Motor neuron (in vitro differentiated cells): ENCODE results near the gene UGT1A7. TPM values are rescaled to one million over a fixed set of nuclear protein-coding genes. Genes with fewer than 3 reads are reported as not detected.

ENCODE experiments used
- ATAC-seq, 8 experiments: fragments of 200-7000 bp; cut with Tn5 transposase; replicated peaks in 6 of 8; 2 replicates each; pipeline ENCODE4 v1.8.0; 2021; ENCODE audit warnings: mild to moderate bottlenecking in 8 of 8, moderate library complexity in 8 of 8
- H3K27ac ChIP-seq, 2 donors: fragments of 250-450 bp; sonication (Bioruptor Pico); 2 replicates each; pipeline ENCODE4 v1.9.0; 2021; ENCODE audit warnings: antibody characterized with exemption in 2 of 2, mild to moderate bottlenecking in 2 of 2, moderate library complexity in 1 of 2
- H3K4me1 ChIP-seq, 2 donors: fragments of 250-450 bp; sonication (Bioruptor Pico); replicated peaks in 1 of 2; 2 replicates each; pipeline ENCODE4 v1.6.1; 2021; ENCODE audit warnings: antibody characterized with exemption in 2 of 2, mild to moderate bottlenecking in 2 of 2, moderate library complexity in 1 of 2
- H3K4me3 ChIP-seq, 5 donors: fragments of 250-450 bp; sonication (Bioruptor Pico); 2 replicates each; pipeline ENCODE4 v1.9.0; 2021; ENCODE audit warnings: antibody characterized with exemption in 5 of 5, mild to moderate bottlenecking in 5 of 5, moderate library complexity in 4 of 5
- WGBS, 10 experiments: fragments of 450-650 bp; shearing (Covaris generic); methylation state at CpG; one replicate each; pipeline ENCODE4 v1.0.0; 2022; 5-methylcytosine and 5-hydroxymethylcytosine counted together
- in situ Hi-C, 9 experiments: fragments of 400-800 bp; cut with MboI; loops; one replicate each; pipeline ENCODE4 v1.15.0; 2021; ENCODE audit warnings: low sequenced_read_pairs in 9 of 9, low pct_unique_long_range_greater_than_20kb in 2 of 9; ENCODE audit not compliant: unreplicated experiment in 9 of 9
- total RNA-seq, 8 experiments: library from RNA; unstranded; fragments of 300-600 nt; gene quantifications; 2 replicates each; pipeline versions ENCODE4 v1.2.3 to v1.2.4, GENCODE V29; 2022

UGT1A7 gene
- total RNA-seq, 8 experiments from 2014 or later = 0.09 to 41.0 (median 0.82) TPM; not detected in 2

DNA sequence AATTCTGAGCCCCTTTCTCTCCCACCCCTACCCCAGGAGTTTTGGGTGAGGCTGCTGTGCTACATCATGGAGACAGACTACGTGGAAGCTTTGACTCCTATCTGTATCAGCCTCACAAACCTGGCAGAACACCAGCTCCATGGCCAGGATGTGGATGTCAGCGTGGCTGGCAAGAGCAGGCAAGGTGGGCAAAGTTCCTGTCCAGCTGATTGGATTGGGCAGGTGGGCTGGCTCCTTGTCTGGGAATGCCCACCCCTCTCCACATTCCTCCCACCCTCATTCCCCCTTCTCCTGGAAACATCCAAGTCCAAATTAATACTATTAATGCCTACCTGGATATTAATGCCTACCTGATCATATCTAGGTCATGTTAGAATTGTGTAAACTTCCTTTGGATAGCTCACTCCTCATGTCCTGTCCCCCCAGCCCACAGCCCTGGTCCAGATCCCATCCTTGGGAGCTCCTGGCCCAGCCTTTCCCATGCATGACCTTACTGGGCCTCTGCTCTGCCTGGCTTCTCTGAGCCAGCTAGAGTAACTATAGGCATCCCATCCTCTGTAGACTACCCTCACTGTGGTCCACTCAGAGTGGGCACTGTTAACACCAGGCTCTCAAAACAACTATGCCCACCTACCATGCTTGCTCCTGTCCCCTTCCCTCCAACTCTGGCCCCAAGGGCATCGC is 120.6 kb downstream of the UGT1A7 start:
- in situ Hi-C loops = no loop called here

DNA sequence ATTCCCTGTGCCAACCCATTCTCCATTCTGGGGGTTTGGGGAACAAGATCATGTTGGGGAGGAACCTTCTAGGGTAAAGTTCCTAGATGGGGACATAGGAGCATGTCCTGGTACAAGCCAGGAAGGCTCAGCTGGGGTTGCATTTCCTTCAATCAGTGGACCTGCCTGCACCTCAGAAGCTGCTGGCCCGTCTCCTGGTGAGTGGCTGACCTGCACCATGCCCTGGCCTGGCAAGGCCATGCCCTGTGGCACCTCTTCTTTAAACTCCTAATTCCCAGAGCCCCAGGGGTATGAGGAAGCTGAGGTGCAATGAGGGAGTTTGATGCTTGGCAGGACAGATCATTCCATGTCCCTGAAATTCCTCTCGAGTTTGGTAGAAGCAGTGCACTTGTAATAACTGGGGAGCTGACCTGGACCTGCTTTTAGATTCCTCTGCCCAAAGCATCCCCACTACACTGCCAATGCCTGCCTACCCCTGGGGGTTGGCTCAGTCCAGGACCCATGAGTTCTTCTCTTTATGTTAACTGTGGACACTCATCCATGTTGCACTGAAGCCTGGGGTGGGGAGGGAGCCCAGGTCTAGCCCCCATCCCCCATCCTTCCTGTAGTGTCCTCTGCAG is 121.7 kb downstream of the UGT1A7 start:
- no peak overlapping the region for H3K4me3 ChIP-seq
- no peak overlapping the region for H3K27ac ChIP-seq
- in situ Hi-C loops = no loop called here
- WGBS, 10 experiments = 0 to 83% (median 50%) methylated on average over 1 of the region's 2 CpGs; no CpG with 5 or more reads in 4 of the 10 experiments
- ATAC-seq = no peak
- H3K4me1 ChIP-seq = no peaks in the 10 kb centered on the region

More for the DNA sequence above, 120.6 kb downstream of the UGT1A7 start:
- H3K27ac ChIP-seq = no peak overlapping the region
- no peaks in the 10 kb centered on the region for H3K4me1 ChIP-seq
- H3K4me3 ChIP-seq = no peak overlapping the region
- no peak for ATAC-seq
- WGBS, 10 experiments = 24 to 60% (median 50%) methylated on average over 1 to 2 of the region's 3 CpGs; no CpG with 5 or more reads in 6 of the 10 experiments

DNA sequence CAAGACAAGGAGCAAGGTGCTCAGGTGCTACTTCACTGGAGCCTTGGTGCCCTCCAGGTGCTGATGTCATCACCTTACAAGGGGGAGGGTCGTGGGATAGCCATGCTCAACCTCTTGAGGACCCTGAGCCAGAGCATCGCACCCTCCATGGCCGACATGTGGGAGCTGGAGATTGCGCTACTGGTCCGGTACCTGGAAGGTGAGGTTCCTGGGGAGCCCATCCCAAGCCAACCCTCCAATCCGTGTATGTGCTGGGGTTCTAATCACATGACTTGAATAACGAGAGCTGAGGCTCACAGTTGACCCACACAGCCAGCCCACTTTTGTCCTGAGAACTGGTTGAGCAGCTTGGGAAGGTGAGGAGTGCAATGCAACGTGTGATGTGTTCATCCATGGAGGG is 122.3 kb downstream of the UGT1A7 start:
- in situ Hi-C loops = no loop called here
- Histone ChIP-seq H3K27ac (no peak overlapping the region), H3K4me3 (no peak overlapping the region), H3K4me1 (no peaks in the 10 kb centered on the region)
- ATAC-seq = no peak
- 0 to 67% (median 23%) methylated on average over 1 to 6 of the region's 8 CpGs; no CpG with 5 or more reads in 6 of the 10 experiments for WGBS, 10 experiments

DNA sequence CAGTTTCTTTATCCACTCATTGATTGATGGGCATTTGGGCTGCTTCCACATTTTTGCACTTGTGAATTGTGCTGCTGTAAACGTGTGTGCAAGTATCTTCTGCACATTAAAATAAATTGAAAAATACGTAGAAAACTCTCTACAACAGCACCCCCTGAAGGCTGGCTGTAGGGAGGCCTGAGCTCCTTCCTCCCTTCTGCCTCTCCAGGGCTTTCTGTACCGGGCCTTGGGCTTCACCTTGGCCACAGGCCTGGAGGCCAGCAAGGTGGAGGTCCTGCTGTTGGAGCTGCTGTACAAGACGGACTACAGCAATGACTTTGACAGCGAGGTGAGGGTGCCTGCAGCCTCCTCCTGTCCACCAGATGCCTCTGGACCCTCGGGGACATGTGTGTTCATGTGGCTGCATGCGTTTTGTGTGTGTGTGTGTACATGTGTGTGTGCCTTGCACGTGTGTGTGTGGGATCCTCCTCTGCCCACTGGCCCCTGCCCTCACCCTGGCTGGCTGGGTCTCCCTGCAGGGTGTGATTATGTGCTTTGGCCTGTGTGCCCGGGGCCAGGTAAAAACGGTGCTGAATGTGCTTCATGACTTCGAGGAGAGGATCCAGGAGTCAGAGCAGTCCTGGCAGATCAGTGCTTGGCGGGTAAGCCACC is 125.6 kb downstream of the UGT1A7 start:
- no peak overlapping the region for H3K27ac ChIP-seq
- H3K4me1 ChIP-seq = no peaks in the 10 kb centered on the region
- no peak for ATAC-seq
- no peak overlapping the region for H3K4me3 ChIP-seq
- 38 to 83% (median 68%) methylated on average over 2 to 8 of the region's 12 CpGs; no CpG with 5 or more reads in 4 of the 10 experiments for WGBS, 10 experiments
- in situ Hi-C loops = no loop called here

DNA sequence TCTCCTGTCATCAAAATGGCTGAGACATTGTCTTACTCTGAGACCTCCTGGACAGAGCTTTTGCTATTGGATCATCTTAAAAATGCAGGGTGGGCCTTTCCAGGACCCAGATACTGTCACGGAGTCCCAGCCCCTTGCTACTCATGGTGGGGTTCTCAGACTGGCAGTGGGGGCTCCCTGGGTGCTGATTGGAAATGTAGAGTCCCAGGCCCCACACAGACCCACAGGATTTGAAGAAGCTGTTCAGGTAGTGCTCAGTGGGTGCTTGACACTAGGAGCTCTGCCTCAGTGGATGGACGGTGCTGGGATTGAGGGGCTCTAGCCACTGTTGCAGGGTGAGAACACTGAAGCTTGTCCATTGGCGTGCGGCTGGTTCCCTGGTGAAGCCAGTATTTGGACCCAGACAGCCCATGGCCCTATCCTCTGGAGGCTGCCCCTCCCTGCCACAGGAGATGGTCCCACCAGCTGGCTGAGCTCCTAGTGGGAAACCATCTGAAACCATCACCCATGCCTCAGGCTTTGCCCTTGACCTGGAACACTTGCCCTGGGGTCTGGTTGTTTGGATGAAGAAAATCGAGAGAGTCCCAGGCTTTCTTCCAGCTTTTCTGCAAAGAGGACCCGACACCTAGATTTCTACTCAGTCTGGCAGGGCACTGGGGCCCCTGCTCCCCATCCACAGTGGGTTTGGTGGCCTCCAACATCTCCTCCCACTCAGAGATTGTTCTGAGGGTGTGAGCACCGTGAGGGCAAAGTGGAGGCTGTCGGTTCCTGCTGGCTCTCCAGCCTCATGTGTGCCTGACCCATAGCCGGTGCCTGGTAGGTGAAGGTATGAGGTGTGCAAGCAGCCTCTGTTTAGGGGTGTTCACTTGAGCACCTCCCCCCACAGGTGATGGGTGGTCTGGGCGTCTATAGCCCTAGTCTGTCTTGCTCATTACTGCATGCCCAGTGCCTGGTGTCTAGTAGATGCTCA is 126.5 kb downstream of the UGT1A7 start:
- in situ Hi-C loops = no loop called here
- ATAC-seq = no peak
- WGBS, 10 experiments = 40 to 80% (median 76%) methylated on average over 1 to 5 of the region's 10 CpGs; no CpG with 5 or more reads in 4 of the 10 experiments
- Histone ChIP-seq H3K27ac (no peak overlapping the region), H3K4me1 (no peaks in the 10 kb centered on the region), H3K4me3 (no peak overlapping the region)

DNA sequence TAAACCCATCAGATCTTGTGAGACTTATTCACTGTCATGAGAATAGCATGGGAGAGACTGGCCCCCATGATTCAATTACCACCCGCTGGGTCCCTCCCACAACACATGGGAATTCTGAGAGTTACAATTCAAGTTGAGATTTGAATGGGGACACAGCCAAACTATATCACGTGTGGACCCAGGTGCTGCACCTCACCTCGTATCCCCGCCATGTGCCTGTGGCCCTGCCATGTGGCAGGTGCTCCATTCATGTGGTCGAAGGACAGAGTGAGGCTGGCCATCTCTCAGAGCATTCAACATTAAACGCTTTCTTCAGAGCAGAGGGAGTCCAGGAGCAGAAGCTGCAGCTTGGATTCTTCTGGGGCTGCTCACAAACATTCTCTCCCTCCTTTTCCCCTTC is 128.7 kb downstream of the UGT1A7 start:
- ATAC-seq = no peak
- Histone ChIP-seq H3K4me3 (no peak overlapping the region), H3K27ac (no peak overlapping the region), H3K4me1 (no peaks in the 10 kb centered on the region)
- in situ Hi-C loops = no loop called here
- WGBS, 10 experiments = 48 to 100% (median 78%) methylated on average over 1 to 6 of the region's 6 CpGs; no CpG with 5 or more reads in 5 of the 10 experiments

DNA sequence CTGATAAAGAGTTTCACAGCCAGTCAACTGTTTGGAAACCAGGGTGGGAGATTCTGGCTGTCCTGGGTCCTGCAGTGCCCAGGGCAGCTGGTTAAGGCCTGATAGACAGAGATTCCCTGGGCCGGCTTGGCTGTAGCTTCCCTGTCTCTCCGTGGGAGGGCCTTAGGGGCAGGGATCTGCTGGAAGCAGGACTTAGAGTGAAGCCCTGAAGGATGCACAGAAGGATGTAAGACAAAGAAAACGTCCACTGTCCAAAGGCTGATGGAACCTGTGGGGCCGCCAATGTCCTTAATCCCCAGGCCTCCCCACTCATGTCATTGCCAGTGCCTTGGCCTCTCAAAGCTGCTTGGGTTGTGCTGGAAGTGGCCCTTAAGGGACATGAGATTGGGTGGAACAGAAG is 129.4 kb downstream of the UGT1A7 start:
- Histone ChIP-seq H3K27ac (no peak overlapping the region), H3K4me1 (no peaks in the 10 kb centered on the region), H3K4me3 (no peak overlapping the region)
- ATAC-seq = no peak
- WGBS, 10 experiments = 36 to 80% (median 53%) methylated on average over 1 to 3 of the region's 4 CpGs; no CpG with 5 or more reads in 3 of the 10 experiments
- in situ Hi-C loops = no loop called here

DNA sequence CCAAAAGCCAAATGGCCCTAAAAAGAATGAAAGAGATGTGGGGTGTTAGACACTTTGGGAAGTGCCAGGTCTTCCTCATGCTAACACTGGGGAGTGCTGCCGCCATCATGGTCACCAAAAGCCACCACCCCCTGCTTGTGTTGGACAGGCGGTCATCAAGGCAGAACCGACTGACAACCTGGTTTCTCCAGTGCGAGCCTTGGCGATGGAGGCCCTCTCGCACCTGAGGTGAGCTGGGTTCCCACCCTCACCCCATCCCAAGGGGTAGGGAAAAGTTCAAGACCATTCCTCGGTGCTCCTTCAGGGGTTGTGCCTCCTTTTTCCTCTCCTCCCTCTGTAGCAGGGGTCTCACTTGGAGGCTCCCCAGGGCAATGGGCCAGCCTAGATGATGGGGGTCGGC is 130.0 kb downstream of the UGT1A7 start:
- no peak for ATAC-seq
- 0 to 85% (median 60%) methylated on average over 1 to 8 of the region's 8 CpGs; no CpG with 5 or more reads in 2 of the 10 experiments for WGBS, 10 experiments
- peaks cover 0 to 4% of the 10 kb centered on the region in 2 donors for H3K4me1 ChIP-seq
- in situ Hi-C loops = no loop called here
- no peak overlapping the region for H3K4me3 ChIP-seq
- H3K27ac ChIP-seq = no peak overlapping the region

DNA sequence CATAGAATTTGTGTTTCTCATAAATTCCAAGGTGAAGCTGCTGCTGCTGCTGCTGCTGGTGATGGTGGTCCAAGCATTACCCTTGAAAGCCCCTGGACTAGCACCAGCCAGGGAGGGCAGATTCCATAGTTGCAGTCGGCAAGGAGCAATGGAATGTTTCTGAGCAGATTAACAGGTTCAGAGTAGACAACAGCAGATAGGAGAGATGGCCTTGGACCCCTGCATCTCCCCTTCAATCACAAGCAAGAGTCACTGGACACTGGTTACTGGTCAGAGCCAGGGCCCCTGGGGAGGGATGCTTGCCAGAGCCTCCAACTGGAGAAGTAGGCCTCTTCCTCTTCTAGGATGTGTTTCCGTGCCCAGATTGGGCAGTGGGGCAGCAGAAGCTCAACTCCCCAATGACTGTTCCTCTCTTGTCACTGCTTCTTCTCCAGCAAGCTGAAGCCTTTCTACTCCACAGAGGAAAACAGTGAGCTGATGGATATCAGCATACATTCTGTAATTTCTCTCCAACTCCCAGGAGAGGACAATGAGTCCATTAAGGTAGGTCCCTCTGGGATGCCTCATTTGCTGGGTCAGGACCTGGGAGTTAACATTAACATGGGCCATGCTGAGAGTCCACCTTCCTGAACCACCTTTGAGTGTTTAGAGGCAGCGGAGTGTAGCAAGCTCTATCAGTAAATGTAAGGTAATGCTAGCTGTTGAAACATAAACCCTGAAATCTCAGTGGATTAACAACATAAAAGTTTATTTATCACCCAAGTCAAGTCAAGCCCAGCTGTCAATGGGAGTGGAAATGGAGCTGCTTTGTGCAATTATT is 131.7 kb downstream of the UGT1A7 start:
- WGBS, 10 experiments = 20 to 100% (median 80%) methylated on average over 1 to 3 of the region's 3 CpGs; no CpG with 5 or more reads in 5 of the 10 experiments
- no peak overlapping the region for H3K27ac ChIP-seq
- no peak for ATAC-seq
- in situ Hi-C loops = no loop called here
- H3K4me1 ChIP-seq = peaks cover 0 to 6% of the 10 kb centered on the region in 2 donors
- no peak overlapping the region for H3K4me3 ChIP-seq

DNA sequence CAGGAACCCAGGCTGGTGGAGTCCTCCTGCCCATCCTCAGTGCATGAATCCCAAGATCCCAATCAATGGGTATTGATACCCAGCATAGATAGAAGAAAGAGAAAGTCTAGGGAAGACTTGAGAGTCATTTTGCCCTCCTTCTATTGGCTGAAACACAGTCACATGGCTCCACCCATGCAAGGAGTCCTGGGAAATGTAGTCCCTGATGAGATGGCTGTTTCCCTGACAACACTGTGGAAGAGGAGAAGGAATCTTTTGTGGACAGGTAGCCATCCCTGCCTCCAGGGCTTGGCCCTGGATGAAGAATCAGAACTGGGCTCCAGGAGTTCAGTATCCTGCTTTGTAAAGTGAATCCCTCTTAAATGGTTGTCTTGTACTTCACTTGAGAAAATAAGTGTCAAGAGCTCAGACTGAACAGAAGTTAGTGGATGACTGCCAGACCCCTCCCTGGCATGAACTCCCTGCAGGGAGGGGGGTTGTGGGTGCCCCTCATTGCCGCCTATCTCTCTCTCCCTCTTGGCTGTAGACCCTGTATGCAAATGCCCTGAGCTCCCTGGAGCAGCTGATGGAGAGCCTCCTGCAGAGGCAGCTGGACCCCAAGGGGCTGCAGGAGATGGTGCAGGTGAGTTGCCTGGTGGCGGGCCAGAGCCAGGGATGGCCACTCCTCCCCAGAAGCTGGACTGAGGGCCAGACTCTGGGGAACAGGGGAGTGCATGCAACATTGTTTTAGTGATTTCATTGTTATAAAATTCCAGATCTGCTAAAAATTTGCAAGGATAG is 132.5 kb downstream of the UGT1A7 start:
- in situ Hi-C loops = no loop called here
- peak in 3 of 8 experiments; percentile 21 to 71 (median 50) for ATAC-seq
- Histone ChIP-seq H3K27ac (no peak overlapping the region), H3K4me1 (peaks cover 0 to 6% of the 10 kb centered on the region in 2 donors), H3K4me3 (no peak overlapping the region)
- WGBS, 10 experiments = 40 to 80% methylated on average over 1 of the region's 2 CpGs; no CpG with 5 or more reads in 8 of the 10 experiments

DNA sequence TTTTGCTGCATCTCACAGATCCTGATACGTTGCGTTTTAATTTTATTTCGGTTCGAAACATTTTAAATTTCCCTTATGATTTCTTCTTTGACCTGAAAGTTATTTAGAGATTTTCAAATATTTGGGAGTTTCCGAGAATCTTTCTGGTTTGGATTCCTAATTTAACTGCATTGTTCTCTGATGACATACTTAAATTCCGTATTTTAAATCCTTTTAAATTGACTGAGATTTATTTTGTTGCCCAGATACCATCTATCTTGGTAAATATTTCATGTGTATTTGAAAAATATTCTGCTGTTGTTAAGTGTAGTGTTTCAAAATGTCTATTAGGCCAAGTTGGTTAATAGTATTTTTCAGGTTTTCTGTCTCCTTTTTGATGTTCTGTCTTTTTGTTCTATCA is 134.2 kb downstream of the UGT1A7 start:
- 26 to 100% (median 80%) methylated on average over 2 to 6 of the region's 6 CpGs for WGBS, 10 experiments

More for the DNA sequence above, 134.2 kb downstream of the UGT1A7 start:
- ATAC-seq = no peak
- Histone ChIP-seq H3K4me1 (peaks cover 0 to 6% of the 10 kb centered on the region in 2 donors), H3K27ac (no peak overlapping the region), H3K4me3 (no peak overlapping the region)
- in situ Hi-C loops = no loop called here
